ENCODE results near the gene HMCN1. TPM values are rescaled to one million over a fixed set of nuclear protein-coding genes. Genes with fewer than 3 reads are reported as not detected.

HMCN1 gene
- 28.0 TPM for total RNA-seq
- long read RNA-seq, partial matches to known transcripts: 6 of 13 reads
- long read RNA-seq, other reads (novel, unspliced or antisense): 6 of 13 reads

- intact Hi-C loops (cut with DNase I): no loop called here
- peak; percentile 86 to 90 for ATAC-seq
These were observed at the start of gene HMCN1 for GRCh38 chr1:185733818-185734735. Gene HMCN1, plus strand, starts transcription at chr1:185734391. Its CDS starts 389 bp downstream, at chr1:185734780.

GRCh38 chr1:185686821-185687778, 47.1 kb upstream of the HMCN1 start:
- Histone ChIP-seq H3K4me3 (no peak overlapping the region), H3K4me1 (no peaks in the 10 kb centered on the region), H3K27ac (no peak overlapping the region), H3K27me3 (ENCODE audit: low read depth) (no peaks in the 10 kb centered on the region), H3K36me3 (no peaks in the 10 kb centered on the region), H3K9me3 (no peaks in the 10 kb centered on the region)
- no peak for ATAC-seq
- TF ChIP-seq CTCF (IDR thresholded peaks at IDR 0.05): no peak
- DNase-seq: no peak
- intact Hi-C loops (cut with DNase I): no loop called here

More at GRCh38 chr1:185733818-185734735, at the start of gene HMCN1:
- Histone ChIP-seq H3K9me3 (peaks cover 7% of the 10 kb centered on the region), H3K4me3 (peak within 1 kb of the TSS; percentile 62), H3K36me3 (no peaks in the 10 kb centered on the region), H3K4me1 (peaks cover 20% of the 10 kb centered on the region), H3K27me3 (ENCODE audit: low read depth) (no peaks in the 10 kb centered on the region), H3K27ac (peak within 1 kb of the TSS; percentile 42)
- DNase-seq: peak; percentile 63
- TF ChIP-seq CTCF (IDR thresholded peaks at IDR 0.05): peak; percentile 40

- Histone ChIP-seq H3K9me3 (no peaks in the 10 kb centered on the region), H3K27me3 (ENCODE audit: low read depth) (no peaks in the 10 kb centered on the region), H3K36me3 (no peaks in the 10 kb centered on the region), H3K4me3 (no peak overlapping the region), H3K27ac (no peak overlapping the region), H3K4me1 (peaks cover 21% of the 10 kb centered on the region)
- DNase-seq (no peak), ATAC-seq (no peak)
- intact Hi-C loops (cut with DNase I): no loop called here
- no peak for TF ChIP-seq CTCF (IDR thresholded peaks at IDR 0.05)
These were observed 43.7 kb upstream of the HMCN1 start for GRCh38 chr1:185690527-185690926.

GRCh38 chr1:185693654-185694053, 40.5 kb upstream of the HMCN1 start:
- Histone ChIP-seq H3K4me3 (peak overlapping the region; percentile 28), H3K27ac (peak overlapping the region; percentile 76), H3K36me3 (no peaks in the 10 kb centered on the region), H3K27me3 (ENCODE audit: low read depth) (no peaks in the 10 kb centered on the region), H3K4me1 (peaks cover 21% of the 10 kb centered on the region), H3K9me3 (no peaks in the 10 kb centered on the region)
- intact Hi-C loops (cut with DNase I): no loop called here
- ATAC-seq: no peak
- DNase-seq: no peak
- no peak for TF ChIP-seq CTCF (IDR thresholded peaks at IDR 0.05)

GRCh38 chr1:185694081-185694480, 40.1 kb upstream of the HMCN1 start:
- no peaks in the 10 kb centered on the region for H3K27me3 ChIP-seq (ENCODE audit: low read depth)
- H3K9me3 ChIP-seq: no peaks in the 10 kb centered on the region
- H3K4me1 ChIP-seq: peaks cover 21% of the 10 kb centered on the region
- H3K27ac ChIP-seq: peak overlapping the region; percentile 76
- H3K4me3 ChIP-seq: peak overlapping the region; percentile 28
- intact Hi-C loops (cut with DNase I): no loop called here
- DNase-seq (no peak), ATAC-seq (peak; percentile 51 to 62)
- TF ChIP-seq CTCF (IDR thresholded peaks at IDR 0.05): no peak
- no peaks in the 10 kb centered on the region for H3K36me3 ChIP-seq
